GM12878 (cell line): ENCODE results near the gene TMEM237. TPM values are rescaled to one million over a fixed set of nuclear protein-coding genes. Genes with fewer than 3 reads are reported as not detected.

Source experiments
- ATAC-seq: fragments of 200-7000 bp; cut with Tn5 transposase; 3 replicates; pipeline ENCODE4 v1.9.1; 2020; ENCODE audit warnings: mild to moderate bottlenecking, moderate library complexity
- BruUV-seq: library from RNA; stranded (reverse); fragments of 400-500 nt; replicated peaks from 2 replicates; lab custom pipeline; 2021; lab: Mats Ljungman, UMichigan
- CTCF ChIA-PET: fragments of 300-600 bp; sonication (Branson Sonifier 250); formaldehyde crosslinking; extraction: SDS; loops from one replicate; lab custom pipeline; 2021; ENCODE audit warnings: inconsistent platforms; lab: Yijun Ruan, JAX
- POLR2A ChIA-PET: fragments of 350-600 bp; formaldehyde crosslinking; extraction: SDS; loops from one replicate; lab custom pipeline; 2021; ENCODE audit warnings: inconsistent platforms; lab: Charles Lee
- RAD21 ChIA-PET: fragments of 300-600 bp; sonication (Branson Sonifier 250); formaldehyde crosslinking; loops from one replicate; lab custom pipeline; 2023; ENCODE audit warnings: antibody characterized with exemption; ENCODE audit not compliant: unreplicated experiment; lab: Charles Lee
- SMC1A ChIA-PET: fragments of 300-600 bp; sonication (Branson Sonifier 250); formaldehyde crosslinking; loops from one replicate; lab custom pipeline; 2023; ENCODE audit not compliant: unreplicated experiment, uncharacterized antibody; lab: Charles Lee
- DNase-seq: peaks from one replicate; pipeline ENCODE4 v3.0.0-alpha.2; 2011; ENCODE audit warnings: low read depth, low spot score
- FAIRE-seq: peaks from 3 replicates; lab custom pipeline; 2011; peaks lifted over from hg19 to GRCh38; lab: Jason Lieb, UNC
- H2AFZ ChIP-seq: 2 replicates; pipeline ENCODE4 v1.6.0; 2011; ENCODE audit warnings: low read depth, low read length, control low read depth; ENCODE audit not compliant: control insufficient read depth
- H3K27ac ChIP-seq: 2 replicates; pipeline ENCODE4 v1.5.1; 2011; ENCODE audit warnings: control low read depth; ENCODE audit not compliant: control insufficient read depth, insufficient read depth
- H3K27me3 ChIP-seq, 2 experiments: replicated peaks in 1 of 2; 2 replicates each; pipeline versions ENCODE4 v1.6.0 to v1.6.1; 2011; ENCODE audit warnings: low read length in 1 of 2; ENCODE audit not compliant: control insufficient read depth in 2 of 2, insufficient read depth in 2 of 2
- H3K36me3 ChIP-seq, 2 experiments: 2 replicates each; pipeline ENCODE4 v1.5.1; 2011; ENCODE audit warnings: low read length in 1 of 2; ENCODE audit not compliant: control insufficient read depth in 2 of 2, insufficient read depth in 2 of 2
- H3K4me1 ChIP-seq: 2 replicates; pipeline ENCODE4 v1.6.1; 2011; ENCODE audit warnings: mild to moderate bottlenecking, low read length, moderate library complexity, mixed read lengths; ENCODE audit not compliant: control insufficient read depth, insufficient read depth
- H3K4me2 ChIP-seq: 2 replicates; pipeline ENCODE4 v1.6.0; 2011; ENCODE audit warnings: control low read depth; ENCODE audit not compliant: control insufficient read depth, insufficient read depth
- H3K4me3 ChIP-seq: fragments of 200-600 bp; sonication (generic); 2 replicates; pipeline ENCODE4 v1.5.1; 2016
- H3K79me2 ChIP-seq: 2 replicates; pipeline ENCODE4 v1.6.0; 2011; ENCODE audit warnings: low read length; ENCODE audit not compliant: control insufficient read depth, insufficient read depth
- H3K9ac ChIP-seq: 2 replicates; pipeline ENCODE4 v1.8.0; 2011; ENCODE audit warnings: low read length, control low read depth, mixed read lengths; ENCODE audit not compliant: control insufficient read depth, insufficient read depth
- H3K9me3 ChIP-seq: replicated peaks from 3 replicates; pipeline ENCODE4 v1.5.1; 2011; ENCODE audit warnings: mild to moderate bottlenecking, low read length; ENCODE audit not compliant: control insufficient read depth, insufficient read depth
- H4K20me1 ChIP-seq: 2 replicates; pipeline ENCODE4 v1.6.0; 2011; ENCODE audit not compliant: control insufficient read depth, insufficient read depth
- ATF7 ChIP-seq: fragments of 450-650 bp; IDR thresholded peaks from 2 replicates; pipeline ENCODE4 v1.6.1; 2016; ENCODE audit warnings: low read depth, mild to moderate bottlenecking
- CEBPB ChIP-seq, 2 experiments: fragments of 150-350 bp in 1 of 2; IDR thresholded peaks; 2 replicates each; pipeline ENCODE4 v1.6.1; 2012 to 2014; ENCODE audit warnings: low read depth in 2 of 2, low read length in 2 of 2, borderline replicate concordance in 1 of 2, inconsistent platforms in 1 of 2
- E2F4 ChIP-seq: IDR thresholded peaks from 2 replicates; pipeline ENCODE4 v1.6.1; 2012; ENCODE audit warnings: low read depth, low read length, improper control_type of control experiment
- EP300 ChIP-seq, 2 experiments: fragments of 150-350 bp in 1 of 2; IDR thresholded peaks; 2 replicates each; pipeline ENCODE4 v1.6.1; 2011 to 2012; ENCODE audit warnings: low read depth in 2 of 2, low read length in 2 of 2, borderline replicate concordance in 1 of 2, improper control_type of control experiment in 1 of 2, inconsistent platforms in 1 of 2; ENCODE audit not compliant: control insufficient read depth in 1 of 2
- KLF5 ChIP-seq: fragments of 450-650 bp; IDR thresholded peaks from 2 replicates; pipeline ENCODE4 v1.6.1; 2014; ENCODE audit warnings: mild to moderate bottlenecking; ENCODE audit not compliant: partially characterized antibody
- PAX8 ChIP-seq: fragments of 450-650 bp; IDR thresholded peaks from 2 replicates; pipeline ENCODE4 v1.6.1; 2017; ENCODE audit warnings: mild to moderate bottlenecking, moderate library complexity
- ZBTB11 ChIP-seq: fragments of 450-650 bp; formaldehyde crosslinking; IDR thresholded peaks from 2 replicates; pipeline ENCODE4 v1.5.0; 2022; ENCODE audit warnings: mild to moderate bottlenecking, missing genetic modification characterization
- ZBTB33 ChIP-seq: fragments of 450-650 bp; IDR thresholded peaks from 2 replicates; pipeline ENCODE4 v1.6.1; 2017; ENCODE audit warnings: mild to moderate bottlenecking
- WGBS: methylation state at CpG from one replicate; pipeline ENCODE4 v1.1.6; 2016; ENCODE audit warnings: low lambda C conversion rate; ENCODE audit not compliant: insufficient replicate concordance, insufficient coverage; ENCODE audit errors: missing lambda C conversion rate; 5-methylcytosine and 5-hydroxymethylcytosine counted together
- in situ Hi-C: fragments of 300-500 bp; cut with MboI; formaldehyde crosslinking; loops from 9 replicates; pipeline ENCODE4 v1.14.3; 2018; ENCODE audit warnings: mixed read lengths
- intact Hi-C: fragments of 100-400 bp; cut with micrococcal nuclease; formaldehyde crosslinking; loops from one replicate; pipeline ENCODE4 v1.14.2; 2022; ENCODE audit not compliant: unreplicated experiment
- polyA plus RNA-seq, 11 experiments: library from polyadenylated mRNA; depleted of rRNA in 4 of 11; unstranded in 6 of 11; stranded (reverse) in 5 of 11; fragments of >200 nt; fragmentation: Nextera tagmentation in 4 of 11; fragmentation: Illumina TruSeq in 1 of 11; extraction: Ambion mirVana in 4 of 11; extraction: Trizol in 1 of 11; gene quantifications; 1 replicate in 1 of 11; 2 replicates in 10 of 11; pipeline versions ENCODE4 v1.2.1 to v1.2.3, GENCODE V29; 2011 to 2016; ENCODE audit warnings: inconsistent platforms in 2 of 11, missing spikeins in 2 of 11, low read depth in 1 of 11
- total RNA-seq, 4 experiments: library from RNA; depleted of rRNA in 3 of 4; stranded (reverse); fragments of >200 nt in 3 of 4; fragmentation: Illumina TruSeq in 1 of 4; extraction: Trizol in 1 of 4; gene quantifications; 2 replicates each; pipeline versions ENCODE4 v1.2.1 to v1.2.3, GENCODE V29; 2013 to 2021
- TF ChIP-seq, protein P1 (sequence below): IDR thresholded peaks from 2 replicates; pipeline ENCODE4 v1.6.1; 2011; ENCODE audit warnings: borderline replicate concordance, low read depth, mild to moderate bottlenecking, moderate library complexity, low read length; ENCODE audit not compliant: insufficient read depth, poor library complexity, severe bottlenecking
- TF ChIP-seq, protein P2 (sequence below): fragments of 450-650 bp; IDR thresholded peaks from 2 replicates; pipeline ENCODE4 v1.6.1; 2018; ENCODE audit warnings: borderline replicate concordance, mild to moderate bottlenecking; ENCODE audit not compliant: partially characterized antibody

TMEM237 gene
- total and polyA plus RNA-seq, 10 of the 15 experiments (the other 5 are each of a cell fraction or from before 2014, with no cell fraction given): 15.0 to 43.7 (median 29.3) TPM

DNA sequence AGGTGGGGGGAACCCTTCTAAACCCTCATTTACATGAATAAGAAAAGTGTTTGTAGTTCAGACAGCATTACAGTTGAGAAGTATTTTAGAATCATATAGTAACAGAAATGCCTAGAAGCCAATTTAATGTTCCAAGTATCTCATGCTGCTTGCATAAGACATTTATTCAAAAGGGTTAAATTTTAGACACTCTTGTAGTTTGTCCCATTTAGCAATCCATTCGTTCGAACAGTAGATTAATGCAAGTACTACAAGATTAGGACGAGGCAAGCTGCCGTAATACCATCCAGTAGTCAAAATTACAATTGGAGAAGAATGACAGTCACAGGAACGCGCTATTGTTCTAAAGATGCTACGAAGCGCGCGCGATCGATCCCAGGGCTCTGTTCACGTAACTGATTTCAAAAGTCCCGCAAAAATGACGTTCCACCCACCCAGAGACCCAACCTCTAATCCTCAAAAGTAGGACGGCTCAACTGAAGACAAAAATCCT lies 1.2 kb downstream of the TMEM237 start (continued):
- TF ChIP-seq ZBTB11 (CRISPR knock-in tag) (no peak), ATF7 (0 out of 2 replicates have a peak, but pooled peaks have one; percentile 32), E2F4 (0 out of 2 replicates have a peak, but pooled peaks have one; percentile 49), KLF5 (peak; percentile 16)

GRCh38 chr2:201639205-201639604 lies 4.1 kb downstream of the TMEM237 start:
- WGBS: 65% methylated on average over 3 of the region's 3 CpGs
- Histone ChIP-seq H3K4me2 (no peak overlapping the region), H3K4me3 (no peak overlapping the region), H3K27ac (no peak overlapping the region), H4K20me1 (no peaks in the 10 kb centered on the region), H3K9me3 (no peaks in the 10 kb centered on the region), H3K9ac (no peak overlapping the region), H2AFZ (no peak overlapping the region), H3K4me1 (no peaks in the 10 kb centered on the region), H3K27me3 (no peaks in the 10 kb centered on the region), H3K79me2 (0 out of 2 replicates have a peak, but pooled peaks cover 2% of the 10 kb centered on the region), H3K36me3 (no peaks in the 10 kb centered on the region)
- DNase-seq (no peak), FAIRE-seq (peak; percentile 7), ATAC-seq (no peak)
- ChIA-PET POLR2A (no interaction called here), CTCF (no interaction called here), RAD21 (interaction anchor here (1.7 kb wide), 1 partner anchor 407 kb away, joined by 4 read pairs; no protein-coding TSS in a partner anchor), SMC1A (interaction anchor here (1.6 kb wide), 1 partner anchor 19 kb away, joined by 3 read pairs; no protein-coding TSS in a partner anchor)
- intact Hi-C loops: no loop called here
- no TSS peak for BruUV-seq
- in situ Hi-C loops: no loop called here
- TF ChIP-seq CEBPB (IDR thresholded peaks at IDR 0.05; ENCODE audit: borderline replicate concordance in 1 of 2, low read depth in 2 of 2, low read length in 2 of 2): no peak
- TF ChIP-seq, protein P1, sequence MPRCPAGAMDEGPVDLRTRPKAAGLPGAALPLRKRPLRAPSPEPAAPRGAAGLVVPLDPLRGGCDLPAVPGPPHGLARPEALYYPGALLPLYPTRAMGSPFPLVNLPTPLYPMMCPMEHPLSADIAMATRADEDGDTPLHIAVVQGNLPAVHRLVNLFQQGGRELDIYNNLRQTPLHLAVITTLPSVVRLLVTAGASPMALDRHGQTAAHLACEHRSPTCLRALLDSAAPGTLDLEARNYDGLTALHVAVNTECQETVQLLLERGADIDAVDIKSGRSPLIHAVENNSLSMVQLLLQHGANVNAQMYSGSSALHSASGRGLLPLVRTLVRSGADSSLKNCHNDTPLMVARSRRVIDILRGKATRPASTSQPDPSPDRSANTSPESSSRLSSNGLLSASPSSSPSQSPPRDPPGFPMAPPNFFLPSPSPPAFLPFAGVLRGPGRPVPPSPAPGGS: peak; percentile 26
- no peak for TF ChIP-seq EP300 (IDR thresholded peaks at IDR 0.05; ENCODE audit: borderline replicate concordance in 1 of 2, control insufficient read depth in 1 of 2, low read depth in 2 of 2, low read length in 2 of 2)
- TF ChIP-seq ZBTB33: no peak
- TF ChIP-seq, protein P2, sequence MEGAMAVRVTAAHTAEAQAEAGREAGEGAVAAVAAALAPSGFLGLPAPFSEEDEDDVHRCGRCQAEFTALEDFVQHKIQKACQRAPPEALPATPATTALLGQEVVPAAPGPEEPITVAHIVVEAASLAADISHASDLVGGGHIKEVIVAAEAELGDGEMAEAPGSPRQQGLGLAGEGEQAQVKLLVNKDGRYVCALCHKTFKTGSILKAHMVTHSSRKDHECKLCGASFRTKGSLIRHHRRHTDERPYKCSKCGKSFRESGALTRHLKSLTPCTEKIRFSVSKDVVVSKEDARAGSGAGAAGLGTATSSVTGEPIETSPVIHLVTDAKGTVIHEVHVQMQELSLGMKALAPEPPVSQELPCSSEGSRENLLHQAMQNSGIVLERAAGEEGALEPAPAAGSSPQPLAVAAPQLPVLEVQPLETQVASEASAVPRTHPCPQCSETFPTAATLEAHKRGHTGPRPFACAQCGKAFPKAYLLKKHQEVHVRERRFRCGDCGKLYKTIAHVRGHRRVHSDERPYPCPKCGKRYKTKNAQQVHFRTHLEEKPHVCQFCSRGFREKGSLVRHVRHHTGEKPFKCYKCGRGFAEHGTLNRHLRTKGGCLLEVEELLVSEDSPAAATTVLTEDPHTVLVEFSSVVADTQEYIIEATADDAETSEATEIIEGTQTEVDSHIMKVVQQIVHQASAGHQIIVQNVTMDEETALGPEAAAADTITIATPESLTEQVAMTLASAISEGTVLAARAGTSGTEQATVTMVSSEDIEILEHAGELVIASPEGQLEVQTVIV: no peak
- TF ChIP-seq PAX8: no peak
